Heart right ventricle (tissue), 16 donors: Measurements from ENCODE around the gene DHRS9. TPM values are rescaled to one million over a fixed set of nuclear protein-coding genes. Genes with fewer than 3 reads are reported as not detected.
A peak's percentile ranks its signal among the peaks of the same experiment; 100 is the strongest.
"Not testable (repeated sequence)": the region's sequence is repeated elsewhere in the genome, so short reads cannot be mapped to it uniquely, and the experiment has no call there.

Source experiments
- ATAC-seq, 8 donors: fragments of 200-7000 bp; cut with Tn5 transposase; one replicate each; pipeline ENCODE4 v1.9.1; 2020; ENCODE audit warnings: mild to moderate bottlenecking in 8 of 8, moderate library complexity in 8 of 8, moderate number of reproducible peaks in 1 of 8
- DNase-seq, 2 donors: peaks; one replicate each; pipeline ENCODE4 v3.0.0-alpha.2; 2020
- H3K27ac ChIP-seq, 10 donors: fragments of 200-600 bp; sonication (generic) in 2 of 10; one replicate each; pipeline versions ENCODE4 v1.5.0 to v1.8.0; 2020 to 2022; ENCODE audit warnings: mild to moderate bottlenecking in 3 of 10
- H3K27me3 ChIP-seq, 7 donors: fragments of 200-600 bp; one replicate each; pipeline ENCODE4 v1.8.0; 2021 to 2022; ENCODE audit warnings: mild to moderate bottlenecking in 2 of 7
- H3K36me3 ChIP-seq, 9 donors: fragments of 200-600 bp; sonication (generic) in 1 of 9; one replicate each; pipeline versions ENCODE4 v1.5.0 to v1.8.0; 2020 to 2022; ENCODE audit warnings: mild to moderate bottlenecking in 2 of 9
- H3K4me1 ChIP-seq, 9 donors: fragments of 200-600 bp; sonication (generic) in 1 of 9; one replicate each; pipeline versions ENCODE4 v1.5.0 to v1.8.0; 2020 to 2022; ENCODE audit warnings: mild to moderate bottlenecking in 4 of 9
- H3K4me3 ChIP-seq, 10 donors: fragments of 200-600 bp; sonication (generic) in 2 of 10; one replicate each; pipeline versions ENCODE4 v1.5.0 to v1.8.0; 2020 to 2022; ENCODE audit warnings: mild to moderate bottlenecking in 7 of 10, moderate library complexity in 2 of 10
- H3K9me3 ChIP-seq, 11 donors: fragments of 200-600 bp in 10 of 11; sonication (generic) in 2 of 11; one replicate each; pipeline versions ENCODE4 v1.5.0 to v1.8.0; 2013 to 2022; ENCODE audit warnings: mild to moderate bottlenecking in 2 of 11, control low read depth in 1 of 11, moderate library complexity in 1 of 11
- WGBS, 2 donors: extraction: QIAGEN DNeasy Blood & Tissue Kit; methylation state at CpG; one replicate each; pipeline ENCODE4 v1.1.7; 2013; ENCODE audit warnings: inconsistent platforms in 1 of 2; 5-methylcytosine and 5-hydroxymethylcytosine counted together
- intact Hi-C, 10 donors: fragments of 100-400 bp; cut with DNase I; formaldehyde crosslinking; loops; one replicate each; pipeline versions ENCODE4 v1.11.1 to v1.14.2; 2022
- polyA plus RNA-seq, 2 donors: library from polyadenylated mRNA; stranded (reverse); fragments of 200-250 nt; gene quantifications; one replicate each; pipeline ENCODE4 v1.2.3, GENCODE V29; 2013
- total RNA-seq, 10 donors: library from RNA; stranded (reverse); fragmentation: NEBNext Ultra II Directional in 3 of 10; extraction: Animal tissue kit (Norgen Biotek cat#: 25700) in 3 of 10; gene quantifications; one replicate each; pipeline versions ENCODE4 v1.2.1 to v1.2.4, GENCODE V29; 2021 to 2023
- TF ChIP-seq, protein P1 (sequence below), 9 donors: fragments of 200-600 bp; sonication (generic) in 2 of 9; IDR thresholded peaks; one replicate each; pipeline versions ENCODE4 v1.5.0 to v1.8.0; 2021 to 2022; ENCODE audit warnings: antibody characterized with exemption in 9 of 9, mild to moderate bottlenecking in 5 of 9, moderate library complexity in 1 of 9
- donor health status: Arrhythmogenic right ventricular cardiomyopathy.
- donor health status: ischemic (EF 13 %, LVEDD 7.1; RV severe dilation, severe dysfunction).
- donor health status: healthy with polysubstance abuse.
- donor health status: DM: no; HTN: yes; CAD: no.
- donor health status: DM: no; HTN: no; CAD: no.
- donor health status: ischemic (EF 25% LVEDD 6.9; RV normal size, moderate dysfunction).
- donor health status: ischemic (EF 25% LVEDD 5.7; RV mildly dilated, moderate dysfunction).
- donor health status: healthy.
- donor health status: DM: yes; HTN: yes; CAD: no.
- donor health status: Ischemic cardiomyopathy.
- donor health status: ischemic (EF 35%, LVEDD 5.7; RV mildly dilated, moderate dysfunction).
- donor health status: nonischemic (EF 11% LVEDD 7.7; RV severe dilation, severe dysfunction).
- donor health status: DM: yes; HTN: yes; CAD: no.
- donor health status: PGD.
- donor health status: ischemic (EF 29% LVEDD 5.4; RV normal size, mild dysfunction).
- donor health status: nonischemic (EF 23%, LVEDD 6.1; RV moderate dilation, normal function).

DHRS9 gene
- total and polyA plus RNA-seq, 12 donors = 0.17 to 10.4 (median 1.5) TPM

DNA sequence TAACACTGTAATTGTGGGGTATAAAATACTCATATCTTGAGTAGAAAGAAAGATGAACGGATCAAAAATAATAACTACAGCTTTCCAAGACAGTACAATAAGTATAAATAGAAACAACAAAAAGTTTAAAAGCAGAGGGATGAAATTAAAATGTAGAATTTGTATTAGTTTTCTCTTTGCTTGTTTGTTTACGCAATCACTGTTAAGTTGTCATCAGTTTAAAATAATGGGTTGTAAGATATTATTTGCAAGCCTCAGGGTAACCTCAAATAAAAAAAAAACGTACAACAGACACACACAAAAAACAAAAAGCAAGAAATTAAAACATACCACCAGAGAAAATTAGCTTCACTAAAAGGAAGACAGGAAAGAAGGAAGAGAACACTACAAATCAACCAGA, 20.2 kb upstream of the DHRS9 start:
- ATAC-seq = no peak
- Histone ChIP-seq H3K4me1 (peaks cover 0 to 6% (median 0%) of the 10 kb centered on the region in 9 donors), H3K27me3 (no peaks in the 10 kb centered on the region), H3K27ac (no peak overlapping the region), H3K4me3 (no peak overlapping the region), H3K36me3 (no peaks in the 10 kb centered on the region), H3K9me3 (peaks cover 0 to 9% (median under 1%) of the 10 kb centered on the region in 11 donors)
- intact Hi-C loops = no loop called here
- no peak for DNase-seq
- TF ChIP-seq, protein P1, sequence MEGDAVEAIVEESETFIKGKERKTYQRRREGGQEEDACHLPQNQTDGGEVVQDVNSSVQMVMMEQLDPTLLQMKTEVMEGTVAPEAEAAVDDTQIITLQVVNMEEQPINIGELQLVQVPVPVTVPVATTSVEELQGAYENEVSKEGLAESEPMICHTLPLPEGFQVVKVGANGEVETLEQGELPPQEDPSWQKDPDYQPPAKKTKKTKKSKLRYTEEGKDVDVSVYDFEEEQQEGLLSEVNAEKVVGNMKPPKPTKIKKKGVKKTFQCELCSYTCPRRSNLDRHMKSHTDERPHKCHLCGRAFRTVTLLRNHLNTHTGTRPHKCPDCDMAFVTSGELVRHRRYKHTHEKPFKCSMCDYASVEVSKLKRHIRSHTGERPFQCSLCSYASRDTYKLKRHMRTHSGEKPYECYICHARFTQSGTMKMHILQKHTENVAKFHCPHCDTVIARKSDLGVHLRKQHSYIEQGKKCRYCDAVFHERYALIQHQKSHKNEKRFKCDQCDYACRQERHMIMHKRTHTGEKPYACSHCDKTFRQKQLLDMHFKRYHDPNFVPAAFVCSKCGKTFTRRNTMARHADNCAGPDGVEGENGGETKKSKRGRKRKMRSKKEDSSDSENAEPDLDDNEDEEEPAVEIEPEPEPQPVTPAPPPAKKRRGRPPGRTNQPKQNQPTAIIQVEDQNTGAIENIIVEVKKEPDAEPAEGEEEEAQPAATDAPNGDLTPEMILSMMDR (IDR thresholded peaks at IDR 0.05) = no peak
- 77 to 87% methylated on average over 3 of the region's 3 CpGs for WGBS, 2 donors

DNA sequence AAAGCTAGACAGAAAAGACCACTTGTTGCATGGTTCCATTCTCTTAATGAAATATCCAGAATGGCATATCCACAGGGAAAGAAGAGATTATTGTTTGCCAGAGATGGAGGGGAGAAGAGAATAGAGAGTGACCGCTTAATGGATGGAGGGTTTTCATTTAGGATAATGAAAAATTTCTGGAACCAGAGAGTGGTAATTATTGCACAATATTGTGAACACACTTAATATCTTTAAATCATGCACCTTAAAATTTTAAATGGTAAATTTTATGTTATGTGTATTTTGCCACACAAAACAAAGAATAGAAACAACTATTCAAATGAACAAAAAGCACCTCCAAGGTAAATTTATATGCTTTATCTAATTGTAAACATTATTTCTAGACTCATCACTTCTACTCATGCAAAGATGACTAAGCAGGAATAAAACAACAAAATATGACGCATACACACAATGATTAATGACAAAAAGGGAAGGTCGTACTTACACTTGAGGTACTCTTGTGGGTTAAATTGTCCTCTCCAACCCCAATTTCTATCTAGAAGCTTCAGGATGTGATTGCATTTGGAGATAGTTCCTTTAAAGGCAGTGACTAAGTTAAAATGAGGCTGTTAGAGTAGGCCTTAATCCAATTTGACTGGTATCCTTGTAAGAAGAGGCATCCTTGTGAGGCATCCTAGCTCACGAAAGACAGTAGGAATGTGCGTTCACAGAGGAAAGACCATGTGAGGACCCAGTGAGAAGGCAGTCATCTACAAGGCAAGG, 18.7 kb upstream of the DHRS9 start:
- Histone ChIP-seq H3K9me3 (peaks cover 0 to 25% (median 14%) of the 10 kb centered on the region in 11 donors), H3K27me3 (no peaks in the 10 kb centered on the region), H3K4me1 (peaks cover 0 to 6% (median 0%) of the 10 kb centered on the region in 9 donors), H3K36me3 (no peaks in the 10 kb centered on the region), H3K4me3 (no peak overlapping the region), H3K27ac (peak overlapping the region in 1 of 10 donors; percentile 33)
- intact Hi-C loops = no loop called here
- WGBS, 2 donors = 87 to 94% methylated on average over 5 of the region's 5 CpGs
- DNase-seq = no peak
- TF ChIP-seq, protein P1 (IDR thresholded peaks at IDR 0.05) = no peak
- no peak for ATAC-seq

DNA sequence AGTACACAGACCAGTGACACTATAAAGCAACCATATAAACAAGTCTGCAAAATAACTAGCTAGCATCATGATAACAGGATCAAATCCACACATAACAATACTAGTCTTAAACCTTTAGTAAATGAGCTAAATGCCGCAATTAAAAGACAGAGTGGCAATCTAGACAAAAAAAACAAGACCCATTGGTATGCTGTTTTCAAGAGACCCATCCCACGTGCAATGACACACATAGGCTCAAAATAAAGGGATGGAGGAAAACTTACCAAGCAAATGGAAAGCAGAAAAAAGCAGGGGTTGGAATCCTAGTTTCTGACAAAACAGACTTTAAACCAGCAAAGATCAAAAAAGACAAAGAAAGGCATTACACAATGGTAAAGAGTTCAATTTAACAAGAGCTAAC, 14.8 kb upstream of the DHRS9 start:
- H3K27ac ChIP-seq, H3K4me1 ChIP-seq, H3K36me3 ChIP-seq, H3K27me3 ChIP-seq, ATAC-seq, H3K4me3 ChIP-seq, DNase-seq, intact Hi-C loops: not testable (repeated sequence)
- peaks cover 0 to 61% (median 17%) of the 10 kb centered on the region in 11 donors for H3K9me3 ChIP-seq
- WGBS, 2 donors = 75 to 86% methylated on average over 2 of the region's 2 CpGs

DNA sequence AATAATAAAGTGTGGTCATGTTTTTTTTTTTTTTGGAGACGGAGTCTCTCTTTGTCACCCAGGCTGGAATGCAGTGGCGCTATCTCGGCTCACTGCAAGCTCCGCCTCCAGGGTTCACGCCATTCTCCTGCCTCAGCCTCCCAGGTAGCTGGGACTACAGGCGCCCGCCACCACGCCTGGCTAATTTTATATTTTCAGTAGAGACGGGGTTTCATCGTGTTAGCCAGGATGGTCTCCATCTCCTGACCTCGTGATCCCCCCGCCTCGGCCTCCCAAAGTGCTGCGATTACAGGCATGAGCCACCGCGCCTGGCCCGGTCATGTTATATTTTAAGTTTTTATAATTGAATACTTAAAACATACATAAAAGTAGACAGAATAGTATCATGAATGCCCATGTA, 5.2 kb upstream of the DHRS9 start:
- 96 to 97% methylated on average over 17 of the region's 17 CpGs for WGBS, 2 donors
- not testable (repeated sequence) for DNase-seq

DNA sequence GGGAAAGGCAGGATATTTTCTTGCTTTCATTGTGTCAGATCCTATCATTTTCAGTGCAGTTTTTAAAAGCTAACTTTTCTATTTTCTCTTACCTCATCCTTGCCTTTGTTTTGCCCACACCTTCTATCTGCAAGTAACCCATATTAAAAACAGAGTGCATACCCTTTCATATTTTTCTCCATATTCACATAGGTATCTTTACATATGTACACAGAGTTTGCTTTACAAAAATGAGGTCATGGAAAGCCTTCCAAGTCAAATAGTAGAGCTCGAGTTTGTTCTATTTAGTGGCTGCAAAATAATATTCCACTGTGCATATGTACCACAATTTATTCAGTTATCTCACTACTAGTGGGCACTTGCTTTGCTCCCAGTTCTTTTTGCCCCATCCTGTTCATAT, 3.9 kb upstream of the DHRS9 start:
- Histone ChIP-seq H3K27ac (no peak overlapping the region), H3K4me1 (peaks cover 0 to 32% (median 0%) of the 10 kb centered on the region in 9 donors), H3K36me3 (no peaks in the 10 kb centered on the region), H3K4me3 (no peak overlapping the region), H3K27me3 (no peaks in the 10 kb centered on the region), H3K9me3 (no peaks in the 10 kb centered on the region)
- 58 to 60% methylated on average over 1 of the region's 1 CpG for WGBS, 2 donors
- TF ChIP-seq, protein P1 (IDR thresholded peaks at IDR 0.05) = no peak
- intact Hi-C loops = no loop called here
- no peak for ATAC-seq
- no peak for DNase-seq

More for the DNA sequence above, 5.2 kb upstream of the DHRS9 start:
- H3K27ac ChIP-seq, intact Hi-C loops, ATAC-seq, H3K36me3 ChIP-seq, H3K27me3 ChIP-seq, H3K4me3 ChIP-seq, H3K9me3 ChIP-seq: not testable (repeated sequence)
- peaks cover 0 to 26% (median 0%) of the 10 kb centered on the region in 9 donors for H3K4me1 ChIP-seq
